ENCODE results near the gene SERINC5.

- TF ChIP-seq CTCF (IDR thresholded peaks at IDR 0.05; ENCODE audit: low read length) (no peak), EZH2 (optimal IDR thresholded peaks at IDR 0.05; ENCODE audit: low read depth, low read length) (no peak)
These were observed 66.6 kb downstream of the SERINC5 start for GRCh38 chr5:80189201-80189600.

All from MM.1S (cell line).